Esophagus muscularis mucosa (tissue), 4 donors: Measurements from ENCODE around the gene MAML3. TPM values are rescaled to one million over a fixed set of nuclear protein-coding genes. Genes with fewer than 3 reads are reported as not detected.

Source experiments
- DNase-seq: peaks from one replicate; pipeline ENCODE4 v3.0.0-alpha.2; 2017; ENCODE audit errors: extremely low spot score
- H3K27ac ChIP-seq, 4 donors: fragments of 200-600 bp; sonication (generic); replicated peaks in 1 of 4; 1 replicate in 3 of 4; 2 replicates in 1 of 4; pipeline ENCODE4 v1.5.1; 2016 to 2019; ENCODE audit warnings: mild to moderate bottlenecking in 1 of 4
- H3K27me3 ChIP-seq, 4 donors: fragments of 200-600 bp; sonication (generic); one replicate each; pipeline versions ENCODE4 v1.5.1 to v1.6.0; 2016 to 2019
- H3K36me3 ChIP-seq, 4 donors: fragments of 200-600 bp; sonication (generic); one replicate each; pipeline ENCODE4 v1.5.1; 2016 to 2019
- H3K4me1 ChIP-seq, 4 donors: fragments of 200-600 bp; sonication (generic); one replicate each; pipeline ENCODE4 v1.5.1; 2016 to 2019
- H3K4me3 ChIP-seq, 4 donors: fragments of 200-600 bp; sonication (generic); 1 replicate in 2 of 4; 2 replicates in 2 of 4; pipeline ENCODE4 v1.5.1; 2016 to 2019; ENCODE audit warnings: mild to moderate bottlenecking in 4 of 4, moderate library complexity in 1 of 4
- H3K9me3 ChIP-seq, 4 donors: fragments of 200-600 bp; sonication (generic); 1 replicate in 3 of 4; 2 replicates in 1 of 4; pipeline ENCODE4 v1.5.1; 2016 to 2019
- EP300 ChIP-seq: sonication (generic); formaldehyde crosslinking; IDR thresholded peaks from one replicate; pipeline ENCODE4 v1.6.1; 2017; ENCODE audit warnings: antibody characterized with exemption
- POLR2A ChIP-seq: fragments of 450-650 bp; IDR thresholded peaks from one replicate; pipeline ENCODE4 v1.6.1; 2017; ENCODE audit warnings: antibody characterized with exemption, moderate library complexity, mild to moderate bottlenecking, low read depth
- POLR2AphosphoS5 ChIP-seq, 2 donors: sonication (generic); formaldehyde crosslinking; IDR thresholded peaks; one replicate each; pipeline ENCODE4 v1.6.1; 2017; ENCODE audit warnings: antibody characterized with exemption in 2 of 2
- WGBS: methylation state at CpG from one replicate; pipeline ENCODE4 v1.1.5; 2018; 5-methylcytosine and 5-hydroxymethylcytosine counted together
- intact Hi-C: fragments of 100-400 bp; cut with DNase I; formaldehyde crosslinking; loops from one replicate; pipeline ENCODE4 v1.15.1; 2023
- total RNA-seq, 4 donors: library from RNA; depleted of rRNA; stranded (reverse); fragments of >200 nt; gene quantifications; one replicate each; pipeline versions ENCODE4 v1.1.0 to v1.2.1, GENCODE V29; 2016
- TF ChIP-seq, protein P1 (sequence below), 3 experiments: fragments of 200-600 bp in 2 of 3; fragments of 450-650 bp in 1 of 3; sonication (generic) in 2 of 3; IDR thresholded peaks; one replicate each; pipeline ENCODE4 v1.5.1; 2017 to 2019; ENCODE audit warnings: antibody characterized with exemption in 3 of 3, mild to moderate bottlenecking in 2 of 3, moderate library complexity in 1 of 3

MAML3 gene
- total RNA-seq, 4 donors from 2014 or later, result 5.0 to 8.7 (median 7.1) TPM

DNA sequence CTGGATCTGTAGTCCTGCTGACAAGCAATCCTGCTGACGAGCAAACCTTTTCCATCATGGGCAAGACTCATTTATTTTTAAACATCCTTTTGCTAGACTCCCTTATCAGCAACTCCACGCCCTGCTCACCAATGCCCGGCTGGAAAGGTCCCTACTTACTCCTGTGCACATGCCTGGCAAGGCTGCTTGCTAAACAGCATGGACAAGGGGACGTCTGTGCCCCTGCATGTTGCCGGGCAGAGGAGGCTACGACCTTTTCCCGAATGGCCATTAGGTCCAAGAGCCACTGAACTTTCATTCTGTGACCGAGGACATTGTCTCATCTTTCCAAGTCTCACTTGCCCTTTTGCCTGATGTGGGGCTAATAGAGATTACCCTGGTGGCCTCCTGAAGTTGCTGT lies 389.8 kb downstream of the MAML3 start:
- no peak for DNase-seq
- Histone ChIP-seq H3K9me3 (no peaks in the 10 kb centered on the region), H3K27ac (peak overlapping the region; percentile 25 to 56 (median 46)), H3K4me3 (peak overlapping the region; percentile 2 to 23 (median 19)), H3K27me3 (no peaks in the 10 kb centered on the region), H3K4me1 (peaks cover 28 to 44% (median 35%) of the 10 kb centered on the region in 4 donors), H3K36me3 (no peaks in the 10 kb centered on the region)
- TF ChIP-seq, protein P1, sequence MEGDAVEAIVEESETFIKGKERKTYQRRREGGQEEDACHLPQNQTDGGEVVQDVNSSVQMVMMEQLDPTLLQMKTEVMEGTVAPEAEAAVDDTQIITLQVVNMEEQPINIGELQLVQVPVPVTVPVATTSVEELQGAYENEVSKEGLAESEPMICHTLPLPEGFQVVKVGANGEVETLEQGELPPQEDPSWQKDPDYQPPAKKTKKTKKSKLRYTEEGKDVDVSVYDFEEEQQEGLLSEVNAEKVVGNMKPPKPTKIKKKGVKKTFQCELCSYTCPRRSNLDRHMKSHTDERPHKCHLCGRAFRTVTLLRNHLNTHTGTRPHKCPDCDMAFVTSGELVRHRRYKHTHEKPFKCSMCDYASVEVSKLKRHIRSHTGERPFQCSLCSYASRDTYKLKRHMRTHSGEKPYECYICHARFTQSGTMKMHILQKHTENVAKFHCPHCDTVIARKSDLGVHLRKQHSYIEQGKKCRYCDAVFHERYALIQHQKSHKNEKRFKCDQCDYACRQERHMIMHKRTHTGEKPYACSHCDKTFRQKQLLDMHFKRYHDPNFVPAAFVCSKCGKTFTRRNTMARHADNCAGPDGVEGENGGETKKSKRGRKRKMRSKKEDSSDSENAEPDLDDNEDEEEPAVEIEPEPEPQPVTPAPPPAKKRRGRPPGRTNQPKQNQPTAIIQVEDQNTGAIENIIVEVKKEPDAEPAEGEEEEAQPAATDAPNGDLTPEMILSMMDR (IDR thresholded peaks at IDR 0.05), result no peak
- no peak for TF ChIP-seq POLR2A
- TF ChIP-seq EP300, result no peak
- TF ChIP-seq POLR2AphosphoS5 (IDR thresholded peaks at IDR 0.05), result no peak
- intact Hi-C loops, result no loop called here
- WGBS, result 63% methylated on average over 8 of the region's 8 CpGs

DNA sequence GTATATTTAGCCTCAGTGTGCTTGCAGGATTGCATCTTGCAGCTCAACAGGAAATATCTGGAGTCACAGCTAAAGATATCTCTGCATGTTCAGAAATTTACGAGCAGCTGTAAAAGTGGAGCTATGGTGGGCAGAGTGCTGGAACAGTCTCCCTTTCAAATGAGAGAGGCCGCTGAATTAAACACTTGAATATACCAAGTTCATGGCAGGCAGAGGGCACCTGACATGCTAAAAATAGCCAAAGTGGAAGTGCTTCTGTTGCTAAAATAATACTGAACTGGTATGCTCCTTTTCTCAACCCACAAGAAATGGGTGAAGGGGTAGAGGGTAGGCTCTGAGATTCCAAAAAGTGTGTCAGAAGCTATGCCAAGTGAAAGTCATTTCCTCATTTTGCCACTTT lies 390.3 kb downstream of the MAML3 start:
- Histone ChIP-seq H3K36me3 (no peaks in the 10 kb centered on the region), H3K27ac (peak overlapping the region; percentile 25 to 56 (median 46)), H3K9me3 (no peaks in the 10 kb centered on the region), H3K4me1 (peaks cover 28 to 44% (median 35%) of the 10 kb centered on the region in 4 donors), H3K27me3 (no peaks in the 10 kb centered on the region), H3K4me3 (peak overlapping the region in 3 of 4 donors; percentile 8 to 25 (median 18))
- intact Hi-C loops, result no loop called here
- WGBS, result 38% methylated on average over 2 of the region's 2 CpGs
- TF ChIP-seq, protein P1 (IDR thresholded peaks at IDR 0.05), result no peak
- no peak for TF ChIP-seq POLR2A
- no peak for TF ChIP-seq POLR2AphosphoS5 (IDR thresholded peaks at IDR 0.05)
- TF ChIP-seq EP300, result no peak
- no peak for DNase-seq

DNA sequence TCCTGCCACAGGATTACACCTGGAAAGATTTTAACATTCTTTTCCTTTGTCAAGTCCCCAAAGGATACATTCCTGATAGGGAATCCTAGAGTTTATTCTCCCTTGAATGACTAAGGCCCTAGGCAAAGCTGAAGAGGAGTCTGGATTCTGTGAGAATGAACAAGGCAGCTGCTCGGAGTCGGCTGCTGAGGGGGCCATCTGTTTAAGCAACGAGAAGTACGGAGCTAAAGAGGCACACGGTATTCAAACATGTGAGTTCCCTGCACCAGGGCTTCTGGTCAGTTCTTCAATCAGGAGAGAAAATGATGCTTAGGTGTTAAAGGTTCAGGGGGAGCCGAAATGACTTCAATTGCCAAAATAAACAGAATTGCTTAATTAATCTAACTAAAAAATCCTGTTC lies 390.8 kb downstream of the MAML3 start:
- Histone ChIP-seq H3K27me3 (no peaks in the 10 kb centered on the region), H3K27ac (peak overlapping the region; percentile 25 to 56 (median 46)), H3K36me3 (no peaks in the 10 kb centered on the region), H3K9me3 (no peaks in the 10 kb centered on the region), H3K4me3 (peak overlapping the region in 3 of 4 donors; percentile 8 to 25 (median 18)), H3K4me1 (peaks cover 28 to 44% (median 35%) of the 10 kb centered on the region in 4 donors)
- no peak for DNase-seq
- intact Hi-C loops, result no loop called here
- WGBS, result 59% methylated on average over 6 of the region's 6 CpGs
- TF ChIP-seq POLR2AphosphoS5 (IDR thresholded peaks at IDR 0.05) (no peak), EP300 (no peak), POLR2A (no peak)
- TF ChIP-seq, protein P1 (IDR thresholded peaks at IDR 0.05), result no peak

DNA sequence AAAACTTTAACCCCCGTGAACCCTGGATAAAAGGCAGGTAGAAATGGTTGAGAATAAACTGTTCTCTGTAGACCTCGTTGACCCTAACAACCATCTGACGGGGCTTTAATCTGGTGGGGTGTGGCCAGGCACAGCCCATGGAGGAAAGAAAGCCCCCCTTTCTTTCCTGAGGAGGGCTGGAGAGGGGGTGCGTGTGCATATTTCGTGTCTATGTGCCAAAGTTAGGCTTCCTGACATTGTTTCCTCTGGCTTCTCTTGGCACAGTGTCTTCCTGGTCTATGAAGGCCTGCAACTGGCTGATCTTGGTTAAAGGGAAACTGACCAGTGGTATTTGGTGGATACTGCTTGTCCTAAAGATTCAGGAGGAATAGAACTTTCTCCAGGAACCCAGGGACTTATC lies 391.3 kb downstream of the MAML3 start:
- intact Hi-C loops, result no loop called here
- Histone ChIP-seq H3K27me3 (no peaks in the 10 kb centered on the region), H3K27ac (peak overlapping the region in 2 of 4 donors; percentile 45 to 56), H3K4me1 (peaks cover 28 to 44% (median 35%) of the 10 kb centered on the region in 4 donors), H3K36me3 (no peaks in the 10 kb centered on the region), H3K9me3 (no peaks in the 10 kb centered on the region), H3K4me3 (no peak overlapping the region)
- no peak for DNase-seq
- TF ChIP-seq POLR2AphosphoS5 (IDR thresholded peaks at IDR 0.05), result peak; percentile 19 to 33
- TF ChIP-seq POLR2A, result no peak
- WGBS, result 36% methylated on average over 5 of the region's 5 CpGs

- TF ChIP-seq, protein P1 (IDR thresholded peaks at IDR 0.05), result peak in 1 of 3 experiments; percentile 28
- TF ChIP-seq EP300, result no peak
- no peak for TF ChIP-seq POLR2A
- 60% methylated on average over 4 of the region's 4 CpGs for WGBS
- intact Hi-C loops, result no loop called here
- no peak overlapping the region for H3K27ac ChIP-seq
- peaks cover 28 to 44% (median 35%) of the 10 kb centered on the region in 4 donors for H3K4me1 ChIP-seq
- H3K36me3 ChIP-seq, result no peaks in the 10 kb centered on the region
- H3K9me3 ChIP-seq, result no peaks in the 10 kb centered on the region
- no peak overlapping the region for H3K4me3 ChIP-seq
- no peaks in the 10 kb centered on the region for H3K27me3 ChIP-seq
- no peak for DNase-seq
Observed at GRCh38 chr4:139761461-139761860, 392.5 kb downstream of the MAML3 start.
